ENCODE data around the gene C1orf74. TPM values are rescaled to one million over a fixed set of nuclear protein-coding genes. Genes with fewer than 3 reads are reported as not detected.

C1orf74 gene
- total RNA-seq, 1 experiment from 2014 or later = 4.6 TPM

GRCh38 chr1:209738270-209738669, 46.1 kb downstream of the C1orf74 start (continued):
- TF ChIP-seq ATF3 (CRISPR knock-in tag; conservative IDR thresholded peaks at IDR 0.05) (no peak), AFF4 (CRISPR knock-in tag; IDR thresholded peaks at IDR 0.05; ENCODE audit: borderline replicate concordance) (no peak), TEAD4 (CRISPR knock-in tag; IDR thresholded peaks at IDR 0.05) (no peak), NR1H2 (CRISPR knock-in tag; IDR thresholded peaks at IDR 0.05) (no peak), NR3C1 (CRISPR knock-in tag; conservative IDR thresholded peaks at IDR 0.05; ENCODE audit: low read depth) (no peak), PREB (CRISPR knock-in tag; IDR thresholded peaks at IDR 0.05; ENCODE audit: borderline replicate concordance) (no peak), CTCF (IDR thresholded peaks at IDR 0.05) (no peak), E2F1 (CRISPR knock-in tag; IDR thresholded peaks at IDR 0.05) (no peak)

- POLR2A ChIA-PET = no interaction called here
- CTCF ChIA-PET = interaction anchor here (0.6 to 2.7 kb wide), 4 partner anchors 9 to 171 kb away, joined by 3 to 13 read pairs (median 3); no protein-coding TSS in a partner anchor
These were observed 47.2 kb downstream of the C1orf74 start for GRCh38 chr1:209737118-209737505.

More at GRCh38 chr1:209737118-209737505, 47.2 kb downstream of the C1orf74 start:
- H3K9me3 Mint-ChIP-seq = no peaks in the 10 kb centered on the region
- ATAC-seq = no peak
- no peak overlapping the region for H3K4me3 Mint-ChIP-seq
- H3K36me3 Mint-ChIP-seq = no peaks in the 10 kb centered on the region
- TF ChIP-seq MXD4 (CRISPR knock-in tag; IDR thresholded peaks at IDR 0.05; ENCODE audit: borderline replicate concordance) (no peak), STAT6 (CRISPR knock-in tag; conservative IDR thresholded peaks at IDR 0.05; ENCODE audit: low read depth) (no peak), ZNF416 (CRISPR knock-in tag; IDR thresholded peaks at IDR 0.05) (no peak), ZNF396 (CRISPR knock-in tag; IDR thresholded peaks at IDR 0.05; ENCODE audit: borderline replicate concordance) (no peak)
- H3K27me3 Mint-ChIP-seq (ENCODE audit: low read depth) = peaks cover 18% of the 10 kb centered on the region
- DNase-seq (ENCODE audit: low spot score) = no peak
- H3K4me1 Mint-ChIP-seq = no peaks in the 10 kb centered on the region
- H3K27ac Mint-ChIP-seq = no peak overlapping the region

Data from WTC11 (cell line).